SK-N-SH treated with all-trans-retinoic acid at 6 μM for 48 hours (cell line): Measurements from ENCODE around the gene DPYSL5.

Source experiments
- BACH2 ChIP-seq: fragments of 250-450 bp; sonication (Bioruptor Pico); IDR thresholded peaks from 2 replicates; pipeline ENCODE4 v1.9.0; 2021; ENCODE audit warnings: mild to moderate bottlenecking, borderline replicate concordance
- CSDC2 ChIP-seq: fragments of 250-450 bp; sonication (Bioruptor Pico); IDR thresholded peaks from 2 replicates; pipeline ENCODE4 v1.5.0; 2020; ENCODE audit warnings: mild to moderate bottlenecking, moderate library complexity
- PATZ1 ChIP-seq: fragments of 250-450 bp; sonication (Bioruptor Pico); IDR thresholded peaks from 2 replicates; pipeline ENCODE4 v1.8.0; 2020; ENCODE audit warnings: mild to moderate bottlenecking, moderate library complexity, borderline replicate concordance
- POU6F1 ChIP-seq: fragments of 250-450 bp; sonication (Bioruptor Pico); IDR thresholded peaks from 2 replicates; pipeline ENCODE4 v1.8.0; 2021; ENCODE audit warnings: low read depth, mild to moderate bottlenecking, moderate library complexity, borderline replicate concordance
- PPARA ChIP-seq: fragments of 250-450 bp; sonication (Bioruptor Pico); IDR thresholded peaks from 2 replicates; pipeline ENCODE4 v1.5.0; 2020; ENCODE audit warnings: mild to moderate bottlenecking, borderline replicate concordance
- RARB ChIP-seq: fragments of 250-450 bp; sonication (Bioruptor Pico); IDR thresholded peaks from 2 replicates; pipeline ENCODE4 v1.8.0; 2021; ENCODE audit warnings: mild to moderate bottlenecking, moderate library complexity
- ZFP30 ChIP-seq: fragments of 450-650 bp; formaldehyde crosslinking; IDR thresholded peaks from 2 replicates; pipeline ENCODE4 v1.5.0; 2022; ENCODE audit warnings: mild to moderate bottlenecking, moderate library complexity
- ZNF565 ChIP-seq: fragments of 450-650 bp; formaldehyde crosslinking; conservative IDR thresholded peaks from 2 replicates; pipeline ENCODE4 v1.5.0; 2020; ENCODE audit warnings: low read depth, mild to moderate bottlenecking, moderate library complexity

GRCh38 chr2:26978061-26978596, 130.2 kb downstream of the DPYSL5 start:
- TF ChIP-seq RARB (CRISPR knock-in tag) (no peak), ZNF565 (CRISPR knock-in tag) (no peak), CSDC2 (CRISPR knock-in tag) (no peak), ZFP30 (no peak), POU6F1 (CRISPR knock-in tag) (no peak), PPARA (CRISPR knock-in tag) (no peak), PATZ1 (CRISPR knock-in tag) (no peak), BACH2 (CRISPR knock-in tag) (no peak)
